ENCODE data around the gene PACRG.

GRCh38 chr6:163137398-163137881 is 409.7 kb downstream of the PACRG start:
- TF ChIP-seq CTCF (conservative IDR thresholded peaks at IDR 0.05; ENCODE audit: low read depth in 2 of 2) (no peak), EZH2phosphoT487 (IDR thresholded peaks at IDR 0.05; ENCODE audit: unreplicated experiment) (no peak), REST (IDR thresholded peaks at IDR 0.05; ENCODE audit: unreplicated experiment) (no peak), CREB1 (CRISPR knock-in tag; IDR thresholded peaks at IDR 0.05; ENCODE audit: low read depth) (no peak)
